GM23338 (cell line): ENCODE measurements around the gene CLNK. TPM values are rescaled to one million over a fixed set of nuclear protein-coding genes. Genes with fewer than 3 reads are reported as not detected.

Source experiments
- ATAC-seq: fragments of 200-7000 bp; cut with Tn5 transposase; 3 replicates; pipeline ENCODE4 v1.9.1; 2020
- DNase-seq: peaks from one replicate; pipeline ENCODE4 v3.0.0-alpha.2; 2015; ENCODE audit warnings: low spot score
- H2AFZ ChIP-seq: fragments of 200-600 bp; sonication (generic); 2 replicates; pipeline ENCODE4 v1.8.0; 2016; ENCODE audit warnings: antibody characterized with exemption, mild to moderate bottlenecking, moderate library complexity
- H3F3A ChIP-seq: fragments of 200-600 bp; sonication (generic); replicated peaks from 2 replicates; pipeline ENCODE4 v1.8.0; 2017; ENCODE audit warnings: antibody characterized with exemption, mixed run types, low read depth
- H3K27ac ChIP-seq: fragments of 200-600 bp; sonication (generic); 2 replicates; pipeline ENCODE4 v1.6.1; 2016; ENCODE audit warnings: low read depth
- H3K27me3 ChIP-seq: fragments of 200-600 bp; sonication (generic); 2 replicates; pipeline ENCODE4 v1.8.0; 2016; ENCODE audit warnings: mild to moderate bottlenecking, mixed run types, moderate library complexity; ENCODE audit not compliant: insufficient read depth
- H3K36me3 ChIP-seq: fragments of 200-600 bp; sonication (generic); 2 replicates; pipeline ENCODE4 v1.8.0; 2016; ENCODE audit warnings: mild to moderate bottlenecking; ENCODE audit not compliant: insufficient read depth
- H3K4me1 ChIP-seq: fragments of 200-600 bp; sonication (generic); 2 replicates; pipeline ENCODE4 v1.8.0; 2016; ENCODE audit warnings: mild to moderate bottlenecking, moderate library complexity; ENCODE audit not compliant: insufficient read depth
- H3K4me2 ChIP-seq: fragments of 200-600 bp; sonication (generic); 2 replicates; pipeline ENCODE4 v1.7.1; 2017; ENCODE audit warnings: mixed run types
- H3K4me3 ChIP-seq: fragments of 200-600 bp; sonication (generic); 2 replicates; pipeline ENCODE4 v1.6.1; 2016; ENCODE audit warnings: mixed run types
- H3K79me2 ChIP-seq: fragments of 200-600 bp; sonication (generic); replicated peaks from 2 replicates; pipeline ENCODE4 v1.8.0; 2017; ENCODE audit warnings: mild to moderate bottlenecking; ENCODE audit not compliant: insufficient read depth
- H3K9me2 ChIP-seq: fragments of 200-600 bp; sonication (generic); 2 replicates; pipeline ENCODE4 v1.8.0; 2017; ENCODE audit not compliant: insufficient read depth
- H4K20me1 ChIP-seq: fragments of 200-600 bp; sonication (generic); replicated peaks from 2 replicates; pipeline ENCODE4 v1.8.0; 2017; ENCODE audit warnings: mild to moderate bottlenecking; ENCODE audit not compliant: insufficient read depth
- H3K27ac Mint-ChIP-seq: 2 replicates; pipeline ENCODE4 v1.8.0; 2020; ENCODE audit warnings: inconsistent platforms, mild to moderate bottlenecking, moderate library complexity, mixed read lengths
- H3K27me3 Mint-ChIP-seq: 3 replicates; pipeline ENCODE4 v1.8.0; 2022; ENCODE audit warnings: low read depth, mild to moderate bottlenecking, moderate library complexity, mixed read lengths, inconsistent platforms; ENCODE audit not compliant: insufficient read depth, poor library complexity
- H3K36me3 Mint-ChIP-seq: 3 replicates; pipeline ENCODE4 v1.8.0; 2021; ENCODE audit warnings: low read depth, mild to moderate bottlenecking, inconsistent platforms, moderate library complexity, mixed read lengths
- H3K4me1 Mint-ChIP-seq: 3 replicates; pipeline ENCODE4 v1.8.0; 2020; ENCODE audit warnings: mild to moderate bottlenecking, inconsistent platforms, mixed read lengths
- H3K4me3 Mint-ChIP-seq: 3 replicates; pipeline ENCODE4 v1.8.0; 2021; ENCODE audit warnings: moderate library complexity, mild to moderate bottlenecking, inconsistent platforms, mixed read lengths
- H3K9me3 Mint-ChIP-seq: 3 replicates; pipeline ENCODE4 v1.8.0; 2020; ENCODE audit warnings: moderate library complexity, mild to moderate bottlenecking, inconsistent platforms, mixed read lengths
- CREB1 ChIP-seq: fragments of 250-450 bp; sonication (Bioruptor Pico); IDR thresholded peaks from 2 replicates; pipeline ENCODE4 v1.5.0; 2020; ENCODE audit warnings: low read depth, mild to moderate bottlenecking, moderate library complexity
- CTCF ChIP-seq, 2 experiments: fragments of 200-600 bp in 1 of 2; sonication (generic) in 1 of 2; conservative IDR thresholded peaks; 2 replicates each; pipeline versions ENCODE4 v1.5.1 to v1.6.1; 2016 to 2017; ENCODE audit warnings: antibody characterized with exemption in 2 of 2, low read depth in 2 of 2, mild to moderate bottlenecking in 2 of 2, moderate library complexity in 1 of 2
- EZH2 ChIP-seq: fragments of 200-600 bp; sonication (generic); IDR thresholded peaks from one replicate; pipeline ENCODE4 v1.8.0; 2017; ENCODE audit warnings: antibody characterized with exemption, mild to moderate bottlenecking, low read depth; ENCODE audit not compliant: unreplicated experiment
- EZH2phosphoT487 ChIP-seq: fragments of 200-600 bp; sonication (generic); IDR thresholded peaks from one replicate; pipeline ENCODE4 v1.8.1; 2018; ENCODE audit warnings: antibody characterized with exemption; ENCODE audit not compliant: unreplicated experiment
- POLR2AphosphoS5 ChIP-seq: IDR thresholded peaks from 2 replicates; pipeline ENCODE4 v1.6.1; 2016; ENCODE audit warnings: antibody characterized with exemption, low read depth
- REST ChIP-seq: IDR thresholded peaks from one replicate; pipeline ENCODE4 v1.6.1; 2018; ENCODE audit warnings: antibody characterized with exemption; ENCODE audit not compliant: unreplicated experiment
- STAT1 ChIP-seq: IDR thresholded peaks from one replicate; pipeline ENCODE4 v1.6.1; 2016; ENCODE audit warnings: antibody characterized with exemption; ENCODE audit not compliant: unreplicated experiment
- ZNF114 ChIP-seq: fragments of 250-450 bp; sonication (Bioruptor Pico); IDR thresholded peaks from 2 replicates; pipeline ENCODE4 v1.5.0; 2020; ENCODE audit warnings: mild to moderate bottlenecking, moderate library complexity
- ZNF331 ChIP-seq: fragments of 250-450 bp; sonication (Bioruptor Pico); IDR thresholded peaks from 2 replicates; pipeline ENCODE4 v1.5.0; 2020; ENCODE audit warnings: low read depth, mild to moderate bottlenecking, moderate library complexity
- ZNF462 ChIP-seq: fragments of 250-450 bp; sonication (Bioruptor Pico); IDR thresholded peaks from 2 replicates; pipeline ENCODE4 v1.5.0; 2020; ENCODE audit warnings: mild to moderate bottlenecking, moderate library complexity
- polyA plus RNA-seq: library from polyadenylated mRNA; unstranded; fragments of >200 nt; fragmentation: Nextera tagmentation; extraction: Ambion mirVana; gene quantifications from 2 replicates; pipeline ENCODE4 v1.2.1, GENCODE V29; 2016
- total RNA-seq: library from RNA; depleted of rRNA; stranded (reverse); fragments of >200 nt; shearing (Covaris generic); gene quantifications from 2 replicates; pipeline ENCODE4 v1.2.3, GENCODE V29; 2014

CLNK gene
- total and polyA plus RNA-seq, 2 experiments from 2014 or later: not detected

- Mint-ChIP-seq H3K27me3 (no peaks in the 10 kb centered on the region), H3K27ac (no peak overlapping the region), H3K4me3 (no peak overlapping the region), H3K9me3 (no peaks in the 10 kb centered on the region; the same call in 2 of the 3 replicates), H3K36me3 (no peaks in the 10 kb centered on the region), H3K4me1 (0 out of 3 replicates have a peak, but pooled peaks cover 2% of the 10 kb centered on the region)
- Histone ChIP-seq H3F3A (no peaks in the 10 kb centered on the region), H3K9me2 (0 out of 2 replicates have a peak, but pooled peaks cover under 1% of the 10 kb centered on the region), H3K27ac (no peak overlapping the region), H3K27me3 (no peaks in the 10 kb centered on the region), H3K4me1 (no peaks in the 10 kb centered on the region), H2AFZ (no peak overlapping the region), H3K4me2 (no peak overlapping the region), H3K36me3 (no peaks in the 10 kb centered on the region), H4K20me1 (no peaks in the 10 kb centered on the region), H3K4me3 (no peak overlapping the region), H3K79me2 (no peaks in the 10 kb centered on the region)
- no peak for ATAC-seq
- DNase-seq: no peak
- TF ChIP-seq ZNF462 (CRISPR knock-in tag) (no peak), EZH2 (no peak), CTCF (conservative IDR thresholded peaks at IDR 0.05; ENCODE audit: low read depth in 2 of 2) (no peak), STAT1 (no peak), POLR2AphosphoS5 (no peak), REST (no peak), ZNF114 (CRISPR knock-in tag) (no peak), ZNF331 (CRISPR knock-in tag) (no peak), CREB1 (CRISPR knock-in tag) (no peak), EZH2phosphoT487 (no peak)
These were observed 77.4 kb downstream of the CLNK start for GRCh38 chr4:10607206-10607605.
